ENCODE results near the gene UGT1A8.

UGT1A8 gene

DNA sequence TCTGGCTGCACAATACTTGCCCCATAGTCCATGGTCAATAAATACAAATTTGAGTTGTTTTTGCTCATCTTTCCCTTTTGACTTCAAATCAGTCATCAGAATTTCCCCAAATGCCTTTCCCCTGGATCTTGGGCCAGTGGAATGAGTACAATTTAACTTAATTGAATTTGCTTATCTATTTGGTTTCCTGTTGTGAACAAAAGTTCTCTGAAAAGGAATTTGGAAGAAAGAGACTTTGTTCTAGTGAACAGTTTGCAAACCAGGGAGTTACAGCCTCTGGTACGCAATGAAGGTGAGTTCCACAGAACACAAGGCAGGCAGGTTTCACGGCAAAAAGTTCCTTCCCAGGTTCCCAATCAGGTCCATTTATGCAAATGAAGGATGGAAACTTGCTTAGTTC lies 141.4 kb downstream of the UGT1A8 start:
- Histone ChIP-seq H3K9ac (ENCODE audit: low read length) (no peak overlapping the region), H3K27ac (ENCODE audit: low read length) (no peak overlapping the region), H3K4me2 (ENCODE audit: low read depth, low read length) (no peak overlapping the region), H4K20me1 (ENCODE audit: insufficient read depth, low read length) (no peaks in the 10 kb centered on the region), H3K36me3 (replicated peaks; ENCODE audit: insufficient read depth, low read length) (no peaks in the 10 kb centered on the region), H3K4me3 (ENCODE audit: low read length) (no peak overlapping the region), H3K9me2 (replicated peaks; ENCODE audit: insufficient read depth, low read length) (no peaks in the 10 kb centered on the region), H2AFZ (ENCODE audit: low read length) (no peak overlapping the region), H3K4me1 (ENCODE audit: low read length) (no peaks in the 10 kb centered on the region), H3K27me3 (replicated peaks; ENCODE audit: insufficient read depth, low read length) (no peaks in the 10 kb centered on the region), H3K9me3 (replicated peaks; ENCODE audit: insufficient read depth, low read length) (no peaks in the 10 kb centered on the region), H3F3A (ENCODE audit: insufficient read depth, low read length) (no peaks in the 10 kb centered on the region), H3K79me2 (ENCODE audit: low read length) (no peaks in the 10 kb centered on the region)
- TF ChIP-seq EZH2phosphoT487 (IDR thresholded peaks at IDR 0.05; ENCODE audit: low read length) (no peak), EZH2 (optimal IDR thresholded peaks at IDR 0.05; ENCODE audit: low read depth, low read length) (no peak), CTCF (IDR thresholded peaks at IDR 0.05; ENCODE audit: low read length) (no peak)
- no peak for DNase-seq

- Histone ChIP-seq H3K4me3 (ENCODE audit: low read length) (no peak within 1 kb of the TSS), H3K79me2 (ENCODE audit: low read length) (no peaks in the 10 kb centered on the region), H3K27ac (ENCODE audit: low read length) (no peak within 1 kb of the TSS), H3K4me2 (ENCODE audit: low read depth, low read length) (no peak within 1 kb of the TSS), H3K36me3 (replicated peaks; ENCODE audit: insufficient read depth, low read length) (no peaks in the 10 kb centered on the region), H3F3A (ENCODE audit: insufficient read depth, low read length) (no peaks in the 10 kb centered on the region), H2AFZ (ENCODE audit: low read length) (no peak within 1 kb of the TSS), H3K4me1 (ENCODE audit: low read length) (no peaks in the 10 kb centered on the region), H3K9me3 (replicated peaks; ENCODE audit: insufficient read depth, low read length) (no peaks in the 10 kb centered on the region), H3K27me3 (replicated peaks; ENCODE audit: insufficient read depth, low read length) (no peaks in the 10 kb centered on the region), H3K9ac (ENCODE audit: low read length) (no peak within 1 kb of the TSS), H4K20me1 (ENCODE audit: insufficient read depth, low read length) (no peaks in the 10 kb centered on the region), H3K9me2 (replicated peaks; ENCODE audit: insufficient read depth, low read length) (no peaks in the 10 kb centered on the region)
- no peak for DNase-seq
- no peak for TF ChIP-seq EZH2 (optimal IDR thresholded peaks at IDR 0.05; ENCODE audit: low read depth, low read length)
- TF ChIP-seq CTCF (IDR thresholded peaks at IDR 0.05; ENCODE audit: low read length) = no peak
- TF ChIP-seq EZH2phosphoT487 (IDR thresholded peaks at IDR 0.05; ENCODE audit: low read length) = no peak
Observed at GRCh38 chr2:233760043-233760442, 142.6 kb downstream of the UGT1A8 start, which contains the start of gene UGT1A1. TSS of gene UGT1A1 (plus strand) at chr2:233760270. CDS start at chr2:233760288, 18 bp downstream.

GRCh38 chr2:233761040-233761769 lies 143.8 kb downstream of the UGT1A8 start:
- Histone ChIP-seq H3K4me3 (ENCODE audit: low read length) (no peak overlapping the region), H3K9ac (ENCODE audit: low read length) (no peak overlapping the region), H3F3A (ENCODE audit: insufficient read depth, low read length) (no peaks in the 10 kb centered on the region), H2AFZ (ENCODE audit: low read length) (no peak overlapping the region), H3K9me2 (replicated peaks; ENCODE audit: insufficient read depth, low read length) (no peaks in the 10 kb centered on the region), H3K4me2 (ENCODE audit: low read depth, low read length) (no peak overlapping the region), H3K79me2 (ENCODE audit: low read length) (no peaks in the 10 kb centered on the region), H3K4me1 (ENCODE audit: low read length) (no peaks in the 10 kb centered on the region), H3K9me3 (replicated peaks; ENCODE audit: insufficient read depth, low read length) (no peaks in the 10 kb centered on the region), H3K27ac (ENCODE audit: low read length) (no peak overlapping the region), H3K27me3 (replicated peaks; ENCODE audit: insufficient read depth, low read length) (no peaks in the 10 kb centered on the region), H3K36me3 (replicated peaks; ENCODE audit: insufficient read depth, low read length) (no peaks in the 10 kb centered on the region), H4K20me1 (ENCODE audit: insufficient read depth, low read length) (no peaks in the 10 kb centered on the region)
- DNase-seq = no peak
- TF ChIP-seq CTCF (IDR thresholded peaks at IDR 0.05; ENCODE audit: low read length) (no peak), EZH2 (optimal IDR thresholded peaks at IDR 0.05; ENCODE audit: low read depth, low read length) (no peak), EZH2phosphoT487 (IDR thresholded peaks at IDR 0.05; ENCODE audit: low read length) (no peak)
